Gastroesophageal sphincter (tissue), 4 donors: ENCODE measurements around the gene HSD17B11. TPM values are rescaled to one million over a fixed set of nuclear protein-coding genes. Genes with fewer than 3 reads are reported as not detected.
"Not testable (repeated sequence)": the region's sequence is repeated elsewhere in the genome, so short reads cannot be mapped to it uniquely, and the experiment has no call there.

ENCODE experiments used
- ATAC-seq: fragments of 150-250 bp; one replicate; pipeline ENCODE4 v1.9.1; 2016; ENCODE audit warnings: mild to moderate bottlenecking, moderate library complexity
- H3K27ac ChIP-seq, 4 donors: fragments of 200-600 bp; sonication (generic) in 3 of 4; 1 replicate in 3 of 4; 2 replicates in 1 of 4; pipeline ENCODE4 v1.5.1; 2016 to 2019
- H3K27me3 ChIP-seq: fragments of 200-600 bp; sonication (generic); one replicate; pipeline ENCODE4 v1.5.1; 2019
- H3K36me3 ChIP-seq, 2 donors: fragments of 200-600 bp; sonication (generic); one replicate each; pipeline ENCODE4 v1.5.1; 2019; ENCODE audit warnings: control low read depth in 1 of 2
- H3K4me1 ChIP-seq, 3 donors: fragments of 200-600 bp; sonication (generic); 1 replicate in 2 of 3; 2 replicates in 1 of 3; pipeline ENCODE4 v1.5.1; 2016 to 2019; ENCODE audit warnings: control low read depth in 2 of 3
- H3K4me3 ChIP-seq, 2 donors: fragments of 200-600 bp; sonication (generic); one replicate each; pipeline ENCODE4 v1.5.1; 2019; ENCODE audit warnings: mild to moderate bottlenecking in 1 of 2, moderate library complexity in 1 of 2
- H3K9me3 ChIP-seq, 3 donors: fragments of 200-600 bp; sonication (generic); one replicate each; pipeline ENCODE4 v1.5.1; 2017 to 2019; ENCODE audit warnings: control low read depth in 2 of 3
- CTCF ChIP-seq, 4 experiments: fragments of 200-600 bp in 2 of 4; fragments of 450-650 bp in 2 of 4; sonication (generic) in 1 of 4; IDR thresholded peaks; one replicate each; pipeline ENCODE4 v1.5.1; 2017 to 2019; ENCODE audit warnings: antibody characterized with exemption in 4 of 4, mild to moderate bottlenecking in 2 of 4, moderate library complexity in 2 of 4
- EP300 ChIP-seq: sonication (generic); formaldehyde crosslinking; IDR thresholded peaks from one replicate; pipeline ENCODE4 v1.6.1; 2017; ENCODE audit warnings: antibody characterized with exemption, mild to moderate bottlenecking
- POLR2A ChIP-seq, 2 donors: fragments of 450-650 bp; IDR thresholded peaks; one replicate each; pipeline ENCODE4 v1.6.1; 2017; ENCODE audit warnings: antibody characterized with exemption in 2 of 2, mild to moderate bottlenecking in 2 of 2, moderate library complexity in 1 of 2
- POLR2AphosphoS5 ChIP-seq: sonication (generic); formaldehyde crosslinking; IDR thresholded peaks from one replicate; pipeline ENCODE4 v1.6.1; 2017; ENCODE audit warnings: antibody characterized with exemption
- WGBS, 2 donors: methylation state at CpG; one replicate each; pipeline ENCODE4 v1.1.5; 2018; ENCODE audit warnings: low coverage in 1 of 2; 5-methylcytosine and 5-hydroxymethylcytosine counted together
- total RNA-seq, 4 donors: library from RNA; depleted of rRNA; stranded (reverse); fragments of >200 nt; gene quantifications; one replicate each; pipeline ENCODE4 v1.1.0, GENCODE V29; 2016

The HSD17B11 gene
- total RNA-seq, 4 donors from 2014 or later: 32.7 to 98.0 (median 65.4) TPM

- Histone ChIP-seq H3K4me1 (no peaks in the 10 kb centered on the region), H3K36me3 (no peaks in the 10 kb centered on the region), H3K27me3 (no peaks in the 10 kb centered on the region), H3K9me3 (no peaks in the 10 kb centered on the region), H3K4me3 (no peak overlapping the region), H3K27ac (no peak overlapping the region)
- no peak for ATAC-seq
- TF ChIP-seq POLR2AphosphoS5 (no peak), EP300 (no peak), POLR2A (IDR thresholded peaks at IDR 0.05) (no peak), CTCF (IDR thresholded peaks at IDR 0.05) (no peak)
- 74 to 77% methylated on average over 10 of the region's 10 CpGs for WGBS, 2 donors
Observed at GRCh38 chr4:87304745-87305432, 86.1 kb downstream of the HSD17B11 start.

DNA sequence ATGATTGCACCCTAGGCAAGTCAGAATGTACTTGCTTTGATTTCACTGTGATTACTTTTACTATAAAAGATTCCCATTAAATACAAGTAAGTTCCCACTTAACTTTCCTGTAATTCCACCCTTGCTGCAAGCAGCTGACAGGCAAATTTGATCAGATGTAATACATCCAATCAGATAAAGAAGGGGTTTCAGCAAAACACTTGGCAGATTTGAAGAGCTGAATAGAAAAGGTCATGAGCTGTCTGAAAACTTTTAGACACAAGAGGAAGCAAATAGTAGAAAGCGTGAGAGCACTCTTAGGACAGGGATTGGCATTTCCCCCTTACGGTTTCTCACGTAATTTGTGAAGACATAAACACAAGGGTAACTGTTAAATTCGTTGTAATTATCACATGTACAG is 91.1 kb downstream of the HSD17B11 start:
- ATAC-seq: no peak
- Histone ChIP-seq H3K27ac (no peak overlapping the region), H3K9me3 (no peaks in the 10 kb centered on the region), H3K36me3 (no peaks in the 10 kb centered on the region), H3K4me1 (no peaks in the 10 kb centered on the region), H3K4me3 (no peak overlapping the region), H3K27me3 (no peaks in the 10 kb centered on the region)
- 64 to 67% methylated on average over 4 of the region's 4 CpGs for WGBS, 2 donors
- no peak for TF ChIP-seq CTCF (IDR thresholded peaks at IDR 0.05)
- TF ChIP-seq EP300: no peak
- no peak for TF ChIP-seq POLR2AphosphoS5
- no peak for TF ChIP-seq POLR2A (IDR thresholded peaks at IDR 0.05)

- H3K4me3 ChIP-seq: no peak overlapping the region
- no peaks in the 10 kb centered on the region for H3K36me3 ChIP-seq
- H3K27me3 ChIP-seq: no peaks in the 10 kb centered on the region
- H3K4me1 ChIP-seq: no peaks in the 10 kb centered on the region
- TF ChIP-seq EP300: no peak
- no peak for TF ChIP-seq CTCF (IDR thresholded peaks at IDR 0.05)
- TF ChIP-seq POLR2A (IDR thresholded peaks at IDR 0.05): no peak
- TF ChIP-seq POLR2AphosphoS5: no peak
- H3K27ac ChIP-seq: no peak overlapping the region
- H3K9me3 ChIP-seq: peaks cover 0 to 13% (median 0%) of the 10 kb centered on the region in 3 donors
- no peak for ATAC-seq
- WGBS, 2 donors: 69 to 72% methylated on average over 2 of the region's 2 CpGs
Observed at GRCh38 chr4:87298362-87298761, 92.6 kb downstream of the HSD17B11 start.

DNA sequence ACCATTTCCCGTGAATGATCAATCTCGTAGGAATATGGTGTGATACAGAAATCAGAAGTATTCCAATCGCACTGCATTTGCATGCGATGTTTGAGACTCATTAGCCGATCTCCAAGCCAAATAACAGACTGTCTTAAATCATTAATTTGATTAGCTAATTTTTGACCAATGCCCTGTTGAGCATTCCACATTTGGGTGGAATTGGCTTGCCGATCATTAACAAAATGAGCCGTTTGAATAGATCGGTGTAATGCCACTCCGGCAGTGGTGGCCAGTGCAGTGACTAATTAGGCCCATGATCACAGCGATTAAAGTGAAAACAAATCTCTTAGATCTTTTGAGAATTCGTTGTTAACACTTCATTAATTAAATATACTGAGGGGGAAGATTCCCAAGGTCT is 96.1 kb downstream of the HSD17B11 start:
- not testable (repeated sequence) for H3K27ac ChIP-seq, H3K27me3 ChIP-seq, ATAC-seq, H3K4me3 ChIP-seq, H3K36me3 ChIP-seq, H3K4me1 ChIP-seq
- WGBS, 2 donors: 73 to 93% methylated on average over 7 to 11 of the region's 11 CpGs
- H3K9me3 ChIP-seq: peaks cover 0 to 13% (median 0%) of the 10 kb centered on the region in 3 donors

DNA sequence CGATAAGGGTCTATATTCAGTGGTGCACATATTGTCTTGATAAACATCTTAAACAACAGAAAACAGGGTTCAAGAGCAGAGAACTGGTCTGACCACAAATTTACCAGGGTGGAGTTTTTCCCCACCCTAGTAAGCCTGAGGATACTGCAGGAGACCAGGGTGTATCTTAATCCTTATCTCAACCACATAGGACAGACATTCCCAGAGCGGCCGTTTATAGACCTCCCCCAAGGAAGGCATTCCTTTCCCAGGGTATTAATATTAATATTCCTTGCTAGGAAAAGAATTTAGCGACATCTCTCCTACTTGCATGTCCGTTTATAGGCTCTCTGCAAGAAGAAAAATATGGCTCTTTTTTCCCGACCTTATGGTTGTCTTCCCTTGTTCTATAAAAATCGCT is 97.1 kb downstream of the HSD17B11 start:
- not testable (repeated sequence) for H3K27me3 ChIP-seq, H3K4me3 ChIP-seq, ATAC-seq, H3K4me1 ChIP-seq, H3K27ac ChIP-seq, H3K36me3 ChIP-seq
- peaks cover 0 to 13% (median 0%) of the 10 kb centered on the region in 3 donors for H3K9me3 ChIP-seq
- 86 to 90% methylated on average over 7 of the region's 7 CpGs for WGBS, 2 donors

DNA sequence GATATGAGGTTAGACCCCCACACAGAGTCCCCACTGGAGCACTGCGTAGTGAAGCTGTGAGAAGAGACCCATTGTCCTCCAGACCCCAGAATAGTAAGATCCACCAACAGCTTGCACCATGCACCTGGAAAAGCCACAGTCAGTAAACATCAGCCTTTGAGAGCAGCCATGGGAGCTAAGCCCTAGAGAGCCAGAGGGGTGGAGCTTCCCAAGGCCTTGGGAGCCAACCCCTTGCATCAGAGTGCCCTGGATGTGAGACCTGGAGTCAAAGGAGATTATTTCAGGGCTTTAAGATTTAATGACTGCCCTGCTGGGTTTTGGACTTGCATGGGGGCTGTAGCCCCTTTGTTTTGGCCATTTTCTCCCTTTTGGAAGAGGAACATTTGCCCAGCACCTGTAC is 104.0 kb downstream of the HSD17B11 start:
- Histone ChIP-seq H3K9me3 (peaks cover 0 to 24% (median 0%) of the 10 kb centered on the region in 3 donors), H3K27ac (no peak overlapping the region), H3K4me3 (no peak overlapping the region), H3K27me3 (no peaks in the 10 kb centered on the region), H3K4me1 (no peaks in the 10 kb centered on the region), H3K36me3 (no peaks in the 10 kb centered on the region)
- TF ChIP-seq CTCF (IDR thresholded peaks at IDR 0.05): no peak
- TF ChIP-seq POLR2A (IDR thresholded peaks at IDR 0.05): no peak
- no peak for TF ChIP-seq POLR2AphosphoS5
- no peak for TF ChIP-seq EP300
- no peak for ATAC-seq
- no CpG with 5 or more reads among the region's 1 CpG for WGBS, 2 donors
